SH-SY5Y (cell line): ENCODE measurements around the gene INPP5E.

Experiments
- GATA2 ChIP-seq: IDR thresholded peaks from 2 replicates; pipeline ENCODE4 v1.6.1; 2011; ENCODE audit warnings: mild to moderate bottlenecking, low read depth, low read length
- GATA3 ChIP-seq: IDR thresholded peaks from 2 replicates; pipeline ENCODE4 v1.6.1; 2011; ENCODE audit warnings: low read depth, mild to moderate bottlenecking, low read length, moderate library complexity

- TF ChIP-seq GATA2 (no peak), GATA3 (no peak)
Observed at GRCh38 chr9:136433043-136433715, 6.5 kb downstream of the INPP5E start.
